Esophagus squamous epithelium (tissue), 4 donors: ENCODE data around the gene CENATAC.

Experiments used
- CTCF ChIP-seq, 6 experiments: fragments of 450-650 bp in 4 of 6; fragments of 200-600 bp in 2 of 6; sonication (generic) in 2 of 6; IDR thresholded peaks; one replicate each; pipeline ENCODE4 v1.5.1; 2016 to 2019; ENCODE audit warnings: antibody characterized with exemption in 6 of 6, mild to moderate bottlenecking in 4 of 6, moderate library complexity in 4 of 6
- POLR2A ChIP-seq, 4 donors: fragments of 450-650 bp; IDR thresholded peaks; one replicate each; pipeline ENCODE4 v1.6.1; 2017; ENCODE audit warnings: antibody characterized with exemption in 4 of 4, mild to moderate bottlenecking in 4 of 4, moderate library complexity in 3 of 4

- TF ChIP-seq POLR2A (IDR thresholded peaks at IDR 0.05) (no peak), CTCF (IDR thresholded peaks at IDR 0.05) (no peak)
Observed at GRCh38 chr11:119016216-119017009, 18.5 kb downstream of the CENATAC start.
